KBM-7 (cell line): ENCODE data around the gene MINDY3.

Experiments used
- DNase-seq: peaks from one replicate; pipeline ENCODE4 v3.0.0-alpha.2; 2015
- in situ Hi-C: fragments of 300-500 bp; cut with MboI; formaldehyde crosslinking; loops from 2 replicates; pipeline ENCODE4 v1.14.3; 2020; ENCODE audit warnings: low sequenced_read_pairs, low pct_unique_long_range_greater_than_20kb, mixed read lengths

Gene MINDY3

DNA sequence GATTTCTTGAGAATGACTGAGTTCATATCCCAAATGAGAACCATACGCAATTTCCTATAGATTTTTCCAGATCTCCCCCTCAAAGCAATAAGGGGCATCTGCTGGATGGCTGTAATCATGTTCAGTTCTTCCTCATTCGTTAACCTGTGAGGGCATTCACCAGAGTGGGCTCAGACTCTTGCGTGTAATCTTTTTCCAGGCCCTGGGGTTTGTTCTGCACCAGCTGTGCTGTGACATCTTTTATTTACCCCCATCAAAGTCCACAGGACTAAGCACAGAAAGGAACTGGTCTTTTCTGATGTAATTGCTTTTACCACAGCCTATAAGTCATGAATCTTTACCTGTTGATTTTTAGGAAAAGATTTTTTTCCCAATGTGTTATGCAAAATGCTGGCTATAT lies 112.7 kb downstream of the MINDY3 start:
- in situ Hi-C loops: no loop called here
- DNase-seq: no peak

- in situ Hi-C loops: no loop called here
- no peak for DNase-seq
Observed at GRCh38 chr10:15745751-15746150, 114.6 kb downstream of the MINDY3 start.

GRCh38 chr10:15744217-15744865 lies 116.0 kb downstream of the MINDY3 start:
- peak; percentile 57 for DNase-seq
- in situ Hi-C loops: no loop called here

GRCh38 chr10:15743443-15743842 lies 116.9 kb downstream of the MINDY3 start:
- DNase-seq: no peak

DNA sequence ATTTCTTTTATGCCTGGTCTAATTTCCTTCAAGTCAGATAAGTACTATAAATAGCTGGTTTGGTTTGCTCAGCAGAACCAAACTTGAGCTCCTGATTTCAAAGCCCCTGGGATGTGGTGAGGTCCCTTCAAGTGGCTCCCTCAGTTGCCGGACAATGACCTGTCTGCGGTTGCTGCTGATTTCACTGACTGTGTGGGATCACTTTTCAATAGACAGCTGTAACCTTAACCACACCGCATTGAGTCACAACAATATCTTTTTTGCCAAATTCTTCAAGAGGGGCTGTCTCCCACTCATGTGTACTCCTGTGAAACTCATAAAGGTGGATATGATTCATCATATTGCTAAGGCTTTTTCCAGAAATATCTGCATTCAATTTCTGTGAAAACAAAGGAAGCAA lies 117.5 kb downstream of the MINDY3 start:
- in situ Hi-C loops: no loop called here
- DNase-seq: no peak

More at GRCh38 chr10:15743443-15743842, 116.9 kb downstream of the MINDY3 start:
- in situ Hi-C loops: no loop called here

DNA sequence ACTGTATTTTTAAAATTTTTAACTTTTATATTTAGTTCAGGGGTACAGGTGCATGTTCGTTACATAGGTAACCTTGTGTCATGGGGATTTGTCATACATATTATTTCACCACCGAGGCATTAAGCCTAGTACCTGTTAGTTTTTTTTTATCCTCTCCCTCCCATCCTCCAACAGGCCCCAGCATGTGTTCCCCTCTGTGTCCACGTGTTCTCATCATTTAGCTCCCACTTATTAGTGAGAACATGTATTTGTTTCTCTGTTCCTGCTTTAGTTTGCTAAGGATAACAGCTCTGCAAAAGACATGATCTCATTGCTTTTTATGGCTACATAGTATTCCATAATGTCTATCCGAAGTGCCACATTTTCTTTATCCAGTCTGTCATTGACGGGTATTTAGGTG lies 118.2 kb downstream of the MINDY3 start:
- in situ Hi-C loops: no loop called here
- DNase-seq: no peak

DNA sequence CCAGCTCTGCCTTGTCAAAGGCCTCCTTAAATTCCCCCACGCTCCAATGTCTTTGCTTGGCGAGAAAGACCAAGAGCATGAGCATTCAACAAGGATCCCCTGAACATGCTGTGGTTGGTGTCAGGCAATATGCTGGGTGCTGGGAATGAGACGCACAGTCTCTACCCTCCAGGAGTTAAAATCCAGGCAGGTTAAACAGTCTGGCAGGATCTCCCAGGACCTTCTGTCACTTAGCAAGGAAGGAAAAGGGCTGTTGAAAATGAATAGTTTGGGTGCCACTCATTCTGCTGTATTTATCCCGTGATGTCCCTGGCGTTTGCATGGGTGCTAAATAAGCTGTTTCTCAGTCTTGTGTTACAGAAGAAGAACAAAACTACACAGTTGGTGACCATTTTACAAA lies 118.7 kb downstream of the MINDY3 start:
- DNase-seq: no peak

GRCh38 chr10:15740261-15740660 lies 120.0 kb downstream of the MINDY3 start:
- no peak for DNase-seq
- in situ Hi-C loops: no loop called here

More for the DNA sequence above, 118.7 kb downstream of the MINDY3 start:
- in situ Hi-C loops: no loop called here

- DNase-seq: no peak
- in situ Hi-C loops: no loop called here
Observed at GRCh38 chr10:15739254-15739970, 120.9 kb downstream of the MINDY3 start.

- no peak for DNase-seq
- in situ Hi-C loops: no loop called here
Observed at GRCh38 chr10:15738270-15738925, 121.9 kb downstream of the MINDY3 start.

DNA sequence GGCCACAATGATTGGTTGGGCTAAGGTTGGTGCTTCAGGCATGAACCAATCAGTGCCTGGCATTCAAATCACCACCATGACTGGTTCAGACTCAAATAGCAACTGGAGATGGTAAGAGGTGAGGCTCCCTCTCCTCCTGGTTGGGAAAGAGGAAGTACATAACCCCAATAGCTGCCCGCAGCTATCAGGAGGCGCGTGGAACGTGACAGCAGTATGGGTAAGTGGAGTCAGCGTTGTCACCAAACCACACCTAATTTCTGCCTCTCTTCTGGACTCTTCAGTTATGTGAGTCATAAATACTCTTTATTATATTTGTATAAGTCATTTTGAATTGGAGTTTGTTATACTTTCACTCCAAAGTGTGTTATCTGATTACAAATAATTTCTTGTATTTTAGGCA lies 122.7 kb downstream of the MINDY3 start:
- in situ Hi-C loops: no loop called here
- peak; percentile 41 for DNase-seq

DNA sequence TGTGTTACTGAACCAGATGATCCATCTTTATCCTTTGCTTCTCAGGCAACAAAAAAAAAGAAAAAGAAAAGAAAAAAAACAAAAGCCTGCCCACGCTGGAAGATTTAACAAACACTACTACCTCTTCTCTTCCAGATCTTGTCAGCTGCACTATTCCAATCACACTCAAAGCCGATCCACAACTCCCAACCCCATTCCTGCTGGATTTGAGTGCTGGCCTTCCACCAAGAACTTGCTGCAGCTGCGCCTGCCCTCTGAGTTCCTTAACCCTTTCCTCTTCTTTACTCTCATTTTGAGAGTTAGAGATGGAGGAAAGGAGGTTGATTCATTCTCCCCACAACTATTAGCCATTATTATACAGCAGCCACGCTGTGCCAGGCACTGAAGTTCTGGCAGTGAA lies 124.5 kb downstream of the MINDY3 start:
- in situ Hi-C loops: no loop called here
- no peak for DNase-seq

DNA sequence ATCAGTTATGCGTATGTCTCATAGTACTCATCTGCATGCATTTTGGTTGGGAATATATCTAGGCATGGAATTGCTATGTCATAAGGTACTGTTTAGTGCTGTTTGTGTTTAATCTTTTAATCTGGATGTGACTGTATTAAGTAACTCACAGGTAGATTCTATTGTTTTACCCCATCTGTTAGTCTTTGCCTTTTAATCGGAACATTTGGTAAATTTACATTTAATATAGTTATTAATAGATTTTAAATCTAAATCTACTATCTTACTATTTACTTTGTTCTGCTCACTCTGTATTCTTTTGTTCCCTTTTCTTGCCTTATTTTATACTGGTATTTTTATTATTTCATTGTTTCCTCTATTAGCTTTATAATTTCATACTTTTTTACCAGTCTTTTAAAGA lies 130.0 kb downstream of the MINDY3 start:
- DNase-seq: no peak
- in situ Hi-C loops: no loop called here

DNA sequence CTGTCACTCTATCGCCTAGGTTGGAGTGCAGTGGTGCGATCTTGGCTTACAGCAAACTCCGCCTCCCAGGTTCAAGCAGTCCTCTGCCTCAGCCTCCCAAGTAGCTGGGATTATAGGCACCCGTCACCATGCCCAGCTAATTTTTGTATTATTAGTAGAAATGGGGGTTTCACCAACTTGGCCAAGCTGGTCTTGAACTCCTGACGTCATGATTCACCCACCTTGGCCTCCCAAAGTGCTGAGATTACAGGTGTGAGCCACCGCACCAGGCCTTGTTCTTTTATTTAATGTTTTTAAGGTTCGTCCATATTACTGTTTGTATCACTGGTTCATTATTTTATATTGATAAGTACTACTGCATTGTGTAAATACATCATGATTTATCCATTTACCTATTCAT lies 130.4 kb downstream of the MINDY3 start:
- in situ Hi-C loops: no loop called here
- DNase-seq: no peak
